Keratinocyte (primary cell): ENCODE measurements around the gene OR4D9.

Experiments used
- EZH2 ChIP-seq: IDR thresholded peaks from one replicate; pipeline ENCODE4 v1.6.1; 2012; ENCODE audit warnings: inconsistent platforms, mild to moderate bottlenecking, low read length, moderate library complexity
- TF ChIP-seq, protein P1 (sequence below), 3 experiments: IDR thresholded peaks in 1 of 3; conservative IDR thresholded peaks in 1 of 3; optimal IDR thresholded peaks in 1 of 3; 2 replicates in 2 of 3; 3 replicates in 1 of 3; pipeline versions ENCODE3 to v1.5.1; 2011; ENCODE audit warnings: low read length in 3 of 3, mild to moderate bottlenecking in 3 of 3, moderate library complexity in 2 of 3, control low read depth in 1 of 3, inconsistent platforms in 1 of 3; ENCODE audit not compliant: insufficient read depth in 2 of 3; ENCODE audit errors: extremely low read depth in 1 of 3

- TF ChIP-seq, protein P1, sequence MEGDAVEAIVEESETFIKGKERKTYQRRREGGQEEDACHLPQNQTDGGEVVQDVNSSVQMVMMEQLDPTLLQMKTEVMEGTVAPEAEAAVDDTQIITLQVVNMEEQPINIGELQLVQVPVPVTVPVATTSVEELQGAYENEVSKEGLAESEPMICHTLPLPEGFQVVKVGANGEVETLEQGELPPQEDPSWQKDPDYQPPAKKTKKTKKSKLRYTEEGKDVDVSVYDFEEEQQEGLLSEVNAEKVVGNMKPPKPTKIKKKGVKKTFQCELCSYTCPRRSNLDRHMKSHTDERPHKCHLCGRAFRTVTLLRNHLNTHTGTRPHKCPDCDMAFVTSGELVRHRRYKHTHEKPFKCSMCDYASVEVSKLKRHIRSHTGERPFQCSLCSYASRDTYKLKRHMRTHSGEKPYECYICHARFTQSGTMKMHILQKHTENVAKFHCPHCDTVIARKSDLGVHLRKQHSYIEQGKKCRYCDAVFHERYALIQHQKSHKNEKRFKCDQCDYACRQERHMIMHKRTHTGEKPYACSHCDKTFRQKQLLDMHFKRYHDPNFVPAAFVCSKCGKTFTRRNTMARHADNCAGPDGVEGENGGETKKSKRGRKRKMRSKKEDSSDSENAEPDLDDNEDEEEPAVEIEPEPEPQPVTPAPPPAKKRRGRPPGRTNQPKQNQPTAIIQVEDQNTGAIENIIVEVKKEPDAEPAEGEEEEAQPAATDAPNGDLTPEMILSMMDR (optimal IDR thresholded peaks at IDR 0.05 in 1 of 3, IDR thresholded peaks at IDR 0.05 in 1 of 3, conservative IDR thresholded peaks at IDR 0.05 in 1 of 3; ENCODE audit: extremely low read depth in 1 of 3, insufficient read depth in 2 of 3, low read length in 3 of 3), result no peak
- no peak for TF ChIP-seq EZH2
Observed at GRCh38 chr11:59560702-59561473, 49.5 kb downstream of the OR4D9 start.
